HG03175 (cell line): ENCODE results near the gene GDPD4.

Experiments used
- ATAC-seq: cut with Tn5 transposase; IDR thresholded peaks from one replicate; pipeline ENCODE4 v1.9.1; 2021; ENCODE audit warnings: mild to moderate bottlenecking, moderate library complexity; ENCODE audit not compliant: unreplicated experiment

GDPD4 gene

DNA sequence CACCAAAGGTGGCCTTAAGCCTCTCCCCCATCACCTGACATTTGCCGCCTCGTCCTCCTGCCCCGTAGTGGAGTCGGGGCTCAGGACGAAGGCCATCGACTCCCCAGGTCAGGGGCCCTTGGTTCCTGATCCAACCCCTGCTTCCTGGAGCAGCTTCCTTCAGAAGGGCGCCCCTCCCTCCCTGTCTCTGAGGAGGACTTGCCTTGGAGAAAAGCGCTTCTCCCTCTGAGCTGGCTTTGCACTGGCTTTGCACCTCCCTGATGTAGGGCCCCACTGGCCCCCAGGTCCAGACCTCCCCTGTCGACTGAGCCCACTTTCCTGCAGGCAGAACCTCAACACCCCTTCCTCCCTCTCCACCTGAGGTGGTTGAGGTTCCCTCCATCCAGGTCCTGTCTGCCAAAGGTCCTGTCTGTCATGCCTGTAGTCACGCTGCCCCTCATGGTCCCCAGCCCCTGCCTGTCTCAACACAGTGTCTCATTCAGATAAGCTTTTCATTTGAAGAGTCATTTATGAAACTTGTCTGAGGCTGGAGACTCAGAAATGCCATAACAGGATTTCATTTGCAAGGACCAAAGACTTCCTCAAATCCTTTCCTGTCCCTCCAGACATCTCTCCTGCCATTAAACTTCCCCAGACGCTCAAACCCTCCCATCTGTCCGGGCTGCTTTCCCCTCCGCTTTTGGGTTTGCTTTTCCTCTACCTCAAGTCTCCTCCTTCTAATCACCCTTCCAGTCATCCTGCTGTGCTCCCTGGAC, 95.0 kb downstream of the GDPD4 start:
- ATAC-seq: no peak

DNA sequence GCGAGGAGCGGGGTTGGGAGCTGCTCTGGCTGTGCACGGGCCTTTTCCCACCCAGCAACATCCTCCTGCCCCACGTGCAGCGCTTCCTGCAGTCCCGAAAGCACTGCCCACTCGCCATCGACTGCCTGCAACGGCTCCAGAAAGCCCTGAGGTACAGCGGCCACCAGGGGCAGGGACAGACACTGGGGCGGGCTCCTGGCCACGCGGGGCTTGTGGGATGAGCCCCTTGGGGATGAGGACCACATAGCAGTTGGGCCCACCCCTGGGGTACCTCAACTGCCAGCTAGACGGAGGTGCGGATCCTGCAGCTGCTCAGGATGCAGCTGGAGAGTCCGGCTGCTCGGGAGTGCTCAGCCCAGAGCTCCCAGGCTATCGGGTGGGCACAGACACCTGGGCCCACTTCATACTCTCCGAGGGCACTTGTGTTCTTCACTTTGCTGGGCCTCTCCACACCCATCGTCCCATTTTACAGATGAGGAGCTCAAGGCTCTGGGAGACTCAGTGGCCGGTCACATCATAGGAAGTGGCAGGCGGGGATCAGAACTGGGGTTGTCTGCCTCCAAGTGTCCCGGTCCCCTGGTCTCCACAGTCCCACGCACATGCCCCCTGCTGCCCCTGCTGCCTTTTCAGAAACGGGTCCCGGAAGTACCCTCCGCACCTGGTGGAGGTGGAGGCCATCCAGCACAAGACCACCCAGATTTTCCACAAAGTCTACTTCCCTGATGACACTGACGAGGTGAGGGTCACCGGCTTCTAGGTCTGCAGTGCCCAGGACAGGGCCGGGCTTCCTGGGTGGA, 95.8 kb downstream of the GDPD4 start:
- ATAC-seq: no peak

DNA sequence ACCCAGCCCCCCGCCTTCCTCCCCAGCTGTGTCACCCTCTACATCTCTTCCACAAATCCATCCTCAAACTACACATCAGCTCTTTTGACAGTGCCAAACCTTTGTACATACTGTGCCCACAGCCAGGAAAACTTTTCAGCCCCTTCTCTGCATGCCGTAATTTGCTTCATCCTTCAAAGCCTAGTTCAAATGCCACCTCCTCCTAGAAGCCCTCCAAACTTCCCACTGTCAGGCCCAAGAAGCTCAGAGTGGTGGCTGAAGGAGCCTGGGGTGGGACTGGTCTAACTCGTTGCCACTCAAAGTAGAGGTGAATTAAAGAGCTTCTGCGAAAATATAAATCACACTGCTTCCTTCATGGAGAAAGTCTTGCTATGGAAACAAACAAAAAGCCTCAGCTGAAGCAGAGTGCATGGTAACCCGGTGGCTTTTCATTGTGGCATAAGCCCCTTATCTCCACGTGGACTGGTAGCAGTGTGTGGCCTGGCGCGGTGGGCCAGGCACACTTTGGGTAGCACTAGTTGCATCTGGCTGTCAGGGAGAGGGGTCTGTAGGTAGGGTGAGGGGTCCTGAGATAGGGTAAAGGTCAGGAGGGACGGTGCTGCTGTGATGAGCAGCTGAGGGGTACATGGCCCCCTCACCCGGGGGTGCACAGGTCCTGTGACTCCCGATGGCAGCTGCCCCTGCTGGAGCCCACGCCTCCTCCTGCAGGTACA, 96.6 kb downstream of the GDPD4 start:
- ATAC-seq: no peak

DNA sequence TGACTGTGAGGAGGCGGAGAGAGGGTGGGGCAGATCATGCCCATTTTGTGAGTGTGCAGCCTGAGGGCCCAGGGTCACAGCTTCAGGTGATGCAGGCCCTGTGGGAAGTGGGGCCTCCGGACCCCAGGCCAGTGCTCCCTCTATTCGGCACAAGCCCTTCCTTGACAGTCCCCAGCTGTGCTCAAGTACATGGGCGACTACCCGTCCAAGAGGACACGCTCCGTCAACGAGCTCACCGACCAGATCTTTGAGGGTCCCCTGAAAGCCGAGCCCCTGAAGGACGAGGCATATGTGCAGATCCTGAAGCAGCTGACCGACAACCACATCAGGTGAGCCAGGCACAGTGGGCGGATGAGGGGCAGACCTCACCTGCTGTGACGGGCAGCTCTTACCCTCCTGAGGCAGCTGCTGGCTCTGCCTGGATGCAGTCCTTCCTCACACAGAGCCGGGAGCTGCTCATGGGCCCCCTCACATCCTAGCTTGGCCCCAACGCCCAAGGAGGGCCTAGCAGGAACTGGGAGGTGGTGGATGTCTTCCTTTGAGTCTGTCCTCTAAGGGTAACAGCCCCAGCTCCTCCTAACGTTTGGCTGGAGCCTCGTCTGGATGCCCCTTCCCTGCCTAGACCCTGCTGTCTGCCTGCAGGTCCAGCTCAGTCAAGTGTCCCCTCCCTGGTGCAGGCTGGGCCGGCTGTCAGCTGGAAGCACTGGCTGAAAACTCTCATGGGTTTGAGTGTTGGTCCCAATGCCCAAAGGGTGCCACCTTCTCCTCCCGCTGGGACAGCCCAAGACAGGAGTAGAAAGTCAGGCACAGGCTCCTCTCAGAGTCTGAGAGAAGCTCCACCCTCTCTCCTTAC, 97.4 kb downstream of the GDPD4 start:
- no peak for ATAC-seq

DNA sequence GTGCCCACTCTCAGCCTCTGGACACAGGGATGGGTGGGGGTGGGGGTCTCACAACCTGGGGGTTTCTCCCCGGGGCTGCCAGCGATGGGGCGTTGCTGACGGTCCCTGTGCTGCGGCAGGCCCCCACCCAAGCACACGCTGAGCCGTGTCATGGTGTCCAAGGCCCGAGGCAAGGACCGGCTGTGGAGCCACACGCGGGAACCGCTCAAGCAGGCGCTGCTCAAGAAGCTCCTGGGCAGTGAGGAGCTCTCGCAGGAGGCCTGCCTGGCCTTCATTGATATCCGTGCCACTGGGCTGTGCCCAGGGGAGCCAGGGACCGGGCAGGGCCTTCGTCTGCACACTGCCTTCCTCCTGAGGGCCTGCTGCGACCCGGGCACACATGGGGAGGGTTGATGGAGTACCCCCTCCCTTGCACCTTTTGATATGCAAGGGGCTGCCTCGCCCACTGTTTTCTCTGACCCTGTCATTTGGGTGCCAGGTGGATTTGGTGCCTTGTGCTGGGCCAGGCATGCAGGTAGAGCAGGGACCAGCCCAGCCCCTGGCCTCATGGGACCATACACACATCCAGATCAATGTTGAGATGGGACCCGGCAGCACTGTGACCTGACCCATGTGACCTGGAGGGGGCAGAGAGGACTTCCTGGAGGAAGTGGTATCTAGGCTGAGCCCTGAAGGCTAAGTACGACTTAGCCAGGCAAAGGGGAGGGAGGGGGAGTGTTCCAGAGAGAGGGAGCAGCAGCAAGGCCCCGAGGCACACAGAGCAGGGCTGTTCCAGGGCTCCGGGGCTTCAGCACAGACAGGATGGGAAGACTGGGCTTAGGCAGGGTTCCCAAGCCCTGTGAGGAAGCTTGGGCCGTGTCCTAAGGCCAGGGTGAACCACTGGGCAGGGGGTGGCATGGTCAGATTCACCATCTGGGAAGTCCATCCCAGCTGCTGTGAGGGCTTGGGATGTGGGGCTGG, 98.3 kb downstream of the GDPD4 start:
- ATAC-seq: no peak

DNA sequence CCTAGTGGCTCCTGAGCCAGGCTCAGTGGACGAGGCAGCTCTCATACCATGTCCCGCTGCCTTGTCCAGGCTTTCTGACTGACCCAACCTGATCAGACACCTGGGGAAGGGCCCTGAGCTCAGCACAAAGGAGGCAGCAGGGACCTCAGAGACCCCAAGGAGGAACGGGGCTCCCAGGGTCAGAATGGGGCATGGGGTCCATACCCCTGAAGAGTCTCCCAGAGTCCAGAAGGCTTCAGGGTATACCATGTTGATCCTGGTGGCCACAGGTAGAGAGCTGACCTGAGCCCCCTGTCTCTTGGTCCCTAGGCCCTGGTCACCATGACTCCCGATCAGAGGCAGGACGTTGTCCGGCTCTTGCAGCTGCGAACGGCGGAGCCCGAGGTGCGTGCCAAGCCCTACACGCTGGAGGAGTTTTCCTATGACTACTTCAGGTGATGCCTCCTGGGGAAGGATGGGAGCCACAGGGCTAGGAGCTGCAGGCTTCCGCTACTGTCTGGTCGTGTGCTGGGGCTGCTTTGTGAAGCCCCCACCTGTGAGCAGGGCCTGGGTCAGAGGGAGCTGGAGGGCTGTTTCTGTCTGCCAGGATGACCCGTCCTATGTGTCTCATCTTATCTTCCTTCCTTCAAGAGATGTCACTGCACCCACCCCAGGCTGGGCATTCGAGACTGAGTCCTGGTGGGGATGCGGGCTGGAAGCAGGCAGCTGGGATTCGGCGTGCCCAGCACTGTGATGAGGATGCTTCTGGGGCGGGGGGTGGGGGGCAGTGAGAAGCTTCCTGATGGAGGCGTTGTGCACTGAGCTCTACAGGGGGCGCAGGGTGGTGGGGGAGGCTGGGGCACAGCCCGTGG, 99.3 kb downstream of the GDPD4 start:
- ATAC-seq: no peak

DNA sequence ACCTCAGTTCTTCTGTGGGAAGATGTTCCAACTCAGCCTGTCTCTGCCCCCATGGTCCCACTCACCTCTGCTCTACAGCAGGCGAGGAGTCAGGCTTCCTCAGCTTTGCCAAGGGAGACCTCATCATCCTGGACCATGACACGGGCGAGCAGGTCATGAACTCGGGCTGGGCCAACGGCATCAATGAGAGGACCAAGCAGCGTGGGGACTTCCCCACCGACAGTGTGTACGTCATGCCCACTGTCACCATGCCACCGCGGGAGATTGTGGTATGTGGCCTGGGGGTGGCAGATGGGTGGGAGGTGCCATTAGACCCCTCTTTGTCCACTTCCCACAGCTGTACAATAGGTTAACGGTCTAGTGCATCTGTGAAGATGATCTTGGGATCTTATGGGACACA, 100.1 kb downstream of the GDPD4 start:
- no peak for ATAC-seq

DNA sequence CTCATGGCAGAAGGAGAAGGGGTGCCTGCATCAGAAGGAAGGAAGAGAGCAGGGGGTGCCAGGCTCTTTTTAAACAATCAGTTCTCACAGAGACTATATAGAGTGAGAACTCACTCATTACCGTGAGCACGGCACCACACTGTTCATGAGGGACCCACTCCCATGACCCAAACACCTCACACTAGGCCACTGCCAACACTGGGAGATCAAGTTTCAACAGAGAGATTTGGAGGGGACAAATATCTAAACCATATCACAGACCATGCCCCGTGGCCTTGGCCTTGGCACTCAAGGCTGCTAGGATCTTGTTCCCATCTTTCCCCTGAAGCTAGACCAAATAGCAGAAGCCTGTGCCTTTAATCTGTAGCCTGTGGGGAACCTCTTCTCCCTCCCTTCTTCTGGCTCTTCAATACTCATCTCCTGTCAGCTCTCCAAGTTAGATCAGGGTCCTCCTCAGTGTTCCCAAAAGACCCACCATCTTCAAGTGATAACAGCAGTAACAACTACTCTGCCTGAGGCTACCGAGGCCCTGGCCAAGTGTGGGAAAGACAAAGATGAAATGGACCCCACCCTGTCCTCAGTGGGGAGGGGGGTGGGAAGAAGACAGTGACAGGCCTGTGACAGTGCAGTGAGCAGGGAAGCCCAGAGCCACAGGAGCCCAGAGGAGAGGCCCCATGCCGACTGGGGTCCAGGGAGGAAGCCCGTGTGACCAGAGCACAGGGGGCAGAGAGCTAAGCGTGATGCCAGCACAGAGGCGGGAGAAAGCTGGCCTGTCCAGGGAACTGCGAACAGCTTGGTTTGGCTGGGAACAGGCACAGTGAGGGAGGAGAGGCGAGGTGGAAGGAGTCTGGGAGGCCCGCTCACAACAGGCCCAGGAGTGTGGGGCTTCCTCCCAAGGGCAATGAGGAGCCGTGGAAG, 100.9 kb downstream of the GDPD4 start:
- no peak for ATAC-seq

DNA sequence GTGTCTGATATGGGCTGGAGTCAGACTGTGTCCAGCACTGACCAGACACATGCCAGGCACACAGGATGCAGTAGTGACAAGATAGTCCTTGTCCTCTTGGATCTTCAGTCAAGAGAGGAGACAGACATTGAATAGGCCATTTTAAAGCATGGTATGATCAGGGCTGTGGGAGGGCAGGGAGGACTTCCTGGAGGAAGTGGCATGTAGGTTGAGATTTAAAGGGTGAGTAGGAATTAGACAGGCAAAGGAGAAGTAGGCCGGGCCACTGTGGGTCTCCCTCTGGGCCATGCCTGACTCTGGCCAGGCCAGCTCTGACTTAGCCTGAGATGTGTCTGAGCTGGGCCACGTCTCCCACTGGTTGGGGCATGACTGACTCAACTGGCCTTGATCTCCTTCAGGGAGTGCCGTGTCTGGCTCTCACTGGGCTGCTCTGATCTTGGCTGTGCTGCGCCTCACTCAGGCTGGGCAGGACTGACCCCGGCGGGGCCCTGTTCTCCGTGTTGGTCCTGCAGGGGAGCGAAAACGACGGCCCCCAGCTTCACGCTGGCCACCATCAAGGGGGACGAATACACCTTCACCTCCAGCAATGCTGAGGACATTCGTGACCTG, 102.2 kb downstream of the GDPD4 start:
- no peak for ATAC-seq

DNA sequence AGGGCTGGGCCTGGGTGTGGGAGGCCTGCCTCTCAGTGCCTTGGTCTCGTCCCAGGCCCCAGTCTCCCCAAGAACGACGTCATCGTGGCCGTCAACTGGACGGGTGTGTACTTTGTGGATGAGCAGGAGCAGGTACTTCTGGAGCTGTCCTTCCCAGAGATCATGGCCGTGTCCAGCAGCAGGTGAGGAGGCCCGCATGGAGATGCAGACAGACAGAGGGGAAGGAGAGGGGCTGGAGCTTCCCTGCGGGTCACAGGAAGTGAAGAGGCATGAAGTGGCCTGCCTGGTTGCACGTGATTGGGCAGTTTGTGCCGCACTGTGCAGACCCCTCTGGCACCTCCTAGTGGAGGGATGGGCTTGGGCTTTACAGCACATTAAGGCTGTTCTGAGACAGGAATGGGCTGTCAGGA, 103.0 kb downstream of the GDPD4 start:
- no peak for ATAC-seq

DNA sequence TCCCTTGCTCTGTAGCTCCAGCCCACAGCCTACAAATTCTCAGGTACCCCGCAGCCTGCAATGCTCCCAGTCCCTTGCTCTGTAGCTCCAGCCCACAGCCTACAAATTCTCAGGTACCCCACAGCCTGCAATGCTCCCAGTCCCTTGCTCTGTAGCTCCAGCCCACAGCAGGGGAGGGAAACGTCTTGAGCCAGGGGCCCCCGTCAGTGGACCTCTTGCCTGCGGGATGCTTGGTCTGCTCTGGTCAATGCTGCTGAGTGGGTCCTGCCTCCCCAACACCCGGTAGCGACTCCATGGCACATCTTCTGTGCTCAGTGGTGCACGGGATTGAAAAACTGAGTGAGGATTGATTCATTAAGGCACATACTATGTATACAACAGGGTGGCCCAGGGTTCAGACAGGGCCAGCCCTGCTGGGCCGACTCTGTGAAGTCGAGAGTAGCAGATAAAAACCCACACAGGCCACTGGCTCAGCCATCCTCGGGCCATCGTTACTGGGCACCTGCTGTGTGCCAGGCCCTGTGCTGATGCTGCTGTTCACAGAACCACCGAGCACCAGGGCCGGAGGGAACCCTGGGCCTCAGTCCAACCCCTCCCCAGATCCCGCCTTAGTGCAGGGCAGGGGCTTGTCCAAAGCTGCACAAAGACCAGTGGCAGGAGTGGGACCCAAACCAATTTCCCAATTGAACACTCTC, 103.7 kb downstream of the GDPD4 start:
- ATAC-seq: no peak

DNA sequence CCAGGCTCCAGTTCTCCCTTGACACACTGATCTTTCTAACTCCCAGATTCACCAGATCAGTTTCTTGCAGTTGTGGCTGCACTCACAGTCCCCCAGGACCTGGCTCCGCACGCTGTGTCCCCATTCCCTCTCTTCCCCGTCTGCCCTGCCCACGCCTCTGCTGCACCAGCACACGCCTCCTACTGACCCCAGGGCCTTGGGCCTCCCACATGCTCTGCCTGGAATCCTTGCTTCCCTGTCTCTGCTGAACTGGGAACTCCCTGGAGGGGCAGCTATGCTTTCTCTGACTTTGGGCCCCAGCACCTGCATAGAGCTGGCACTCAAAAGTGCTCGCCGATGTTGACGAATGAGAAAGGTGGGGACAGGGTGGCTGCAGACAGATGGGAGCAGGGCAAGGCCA, 104.5 kb downstream of the GDPD4 start:
- ATAC-seq: no peak

DNA sequence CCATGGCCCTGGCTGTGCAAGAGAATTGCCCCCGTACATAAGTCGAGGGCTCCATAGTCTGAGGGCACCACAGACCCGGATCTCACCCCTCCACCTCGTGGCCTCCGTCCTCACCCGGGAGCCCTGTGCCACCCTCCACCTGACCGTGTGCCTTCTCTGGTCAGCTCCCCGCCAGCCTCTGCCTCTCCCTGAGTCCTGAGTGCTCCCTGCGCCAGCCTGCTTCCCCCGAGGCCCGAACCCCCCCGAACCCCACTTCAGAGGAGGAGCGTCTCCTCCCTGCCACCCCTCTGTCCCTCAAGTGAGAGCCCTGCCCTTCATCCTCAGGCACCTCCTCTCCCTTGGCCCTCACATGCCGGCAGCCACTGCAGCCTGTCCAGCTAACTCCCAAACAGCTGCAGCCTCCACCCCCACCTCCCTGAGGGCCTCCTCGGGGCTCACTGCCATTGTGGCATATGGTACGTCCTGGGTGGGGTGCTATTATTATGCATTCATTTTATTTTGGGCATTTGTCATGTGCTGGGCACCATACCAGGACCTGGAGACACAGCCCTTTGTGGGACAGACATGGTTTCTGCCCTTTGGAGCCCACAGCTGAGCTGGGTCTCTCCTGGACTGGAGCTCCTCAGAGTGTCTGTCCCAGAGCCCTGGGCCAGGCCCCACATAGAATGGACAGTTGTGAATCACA, 106.3 kb downstream of the GDPD4 start:
- ATAC-seq: no peak

DNA sequence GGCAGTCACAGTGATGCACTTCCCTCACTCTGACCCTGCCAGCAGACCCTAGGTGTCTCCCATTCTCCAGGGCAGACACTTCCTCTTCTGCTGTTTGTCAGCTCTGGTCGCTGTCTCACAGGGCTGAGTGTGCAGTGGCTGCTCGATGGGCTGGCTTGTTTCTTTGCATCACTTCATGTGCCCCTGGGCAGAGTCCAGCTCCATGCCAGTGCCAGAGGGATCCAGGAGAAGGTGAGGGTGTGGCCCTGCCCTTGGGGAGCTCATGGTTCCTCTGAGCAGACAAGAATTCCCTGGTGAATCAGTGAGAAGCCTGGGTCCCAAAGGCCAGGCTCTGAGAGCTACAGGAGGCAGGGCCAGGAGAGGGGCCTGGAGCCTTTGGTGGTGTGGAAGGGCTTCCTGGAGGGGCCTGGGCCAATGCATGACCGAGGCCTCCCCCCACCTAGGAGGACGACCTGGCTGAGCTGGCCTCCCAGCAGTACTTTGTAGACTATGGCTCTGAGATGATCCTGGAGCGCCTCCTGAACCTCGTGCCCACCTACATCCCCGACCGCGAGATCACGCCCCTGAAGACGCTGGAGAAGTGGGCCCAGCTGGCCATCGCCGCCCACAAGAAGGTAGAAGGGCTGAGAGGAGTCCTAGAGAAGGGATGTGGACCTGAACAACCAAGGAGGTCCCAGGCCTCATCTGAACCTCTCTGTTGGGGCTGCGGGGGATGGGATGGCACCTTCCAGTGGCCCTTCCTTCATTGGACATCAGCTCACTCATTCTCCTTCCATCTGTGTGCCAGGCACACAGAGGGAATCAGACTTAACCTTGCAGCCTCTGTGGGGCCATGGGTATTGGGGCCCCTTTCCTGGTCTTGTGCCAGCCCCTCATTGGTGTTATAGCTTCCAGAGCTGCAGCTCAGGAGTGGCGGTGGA, 107.3 kb downstream of the GDPD4 start:
- ATAC-seq: no peak

DNA sequence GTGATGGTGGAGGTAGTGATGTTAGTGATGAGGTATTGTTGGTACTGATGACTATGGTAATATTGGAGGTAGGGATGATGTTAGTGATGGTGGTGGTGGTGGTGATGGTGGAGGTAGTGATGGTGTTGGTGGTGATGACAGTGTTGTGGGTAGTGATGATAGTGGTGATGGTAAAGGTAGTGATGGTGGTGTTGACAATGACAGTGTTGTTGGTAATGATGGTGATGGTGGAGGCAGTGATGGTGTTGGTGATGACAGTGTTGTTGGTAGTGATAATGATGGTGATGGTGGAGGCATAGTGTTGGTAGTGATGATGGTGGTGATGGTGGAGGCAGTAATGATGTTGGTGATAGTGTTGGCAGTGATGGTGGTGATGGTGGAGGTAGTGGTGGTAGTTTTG, 108.3 kb downstream of the GDPD4 start:
- no peak for ATAC-seq
